ENCODE data around the gene ATAD3A. TPM values are rescaled to one million over a fixed set of nuclear protein-coding genes. Genes with fewer than 3 reads are reported as not detected.

ATAD3A gene
- total and polyA plus RNA-seq, 2 of the 4 experiments (the other 2 are of a cell fraction) = 27.2 to 34.0 TPM

GRCh38 chr1:1535201-1536018 lies 23.4 kb downstream of the ATAD3A start:
- Histone ChIP-seq H3K14ac (replicated peaks; ENCODE audit: low read depth, low read length) (no peak overlapping the region), H3K4me1 (ENCODE audit: control insufficient read depth, insufficient read depth, low read length) (peaks cover 10% of the 10 kb centered on the region), H3K36me3 (ENCODE audit: control insufficient read depth, insufficient read depth, low read length) (peaks cover 26% of the 10 kb centered on the region), H3K23ac (ENCODE audit: low read depth, low read length) (no peak overlapping the region), H3K56ac (ENCODE audit: extremely low read depth, insufficient read depth, low read length) (no peak overlapping the region), H4K8ac (ENCODE audit: low read depth in 2 of 2, low read length in 2 of 2) (no peak overlapping the region), H2BK20ac (ENCODE audit: low read depth, low read length) (no peak overlapping the region), H3K4me3 (ENCODE audit: insufficient read depth, low read depth, low read length) (no peak overlapping the region), H4K20me1 (ENCODE audit: insufficient read depth, low read length) (peaks cover 25% of the 10 kb centered on the region), H2BK120ac (ENCODE audit: low read depth, low read length) (no peak overlapping the region), H3K27me3 (ENCODE audit: control insufficient read depth, insufficient read depth, low read length) (no peaks in the 10 kb centered on the region), H4K5ac (ENCODE audit: low read depth, low read length) (no peak overlapping the region), H2AFZ (replicated peaks; ENCODE audit: low read length, poor library complexity) (no peak overlapping the region), H3K18ac (ENCODE audit: low read depth, low read length) (no peak overlapping the region), H2BK5ac (ENCODE audit: low read depth, low read length, poor library complexity, severe bottlenecking) (no peak overlapping the region), H3K79me1 (ENCODE audit: low read depth in 1 of 2, low read length in 2 of 2) (peaks cover 10 to 36% of the 10 kb centered on the region in 2 experiments), H3K27ac (ENCODE audit: insufficient read depth, low read length) (no peak overlapping the region), H3K4ac (ENCODE audit: low read depth, low read length) (no peak overlapping the region), H3K9me1 (ENCODE audit: insufficient read depth, low read length) (peaks cover 17% of the 10 kb centered on the region), H3K9me3 (ENCODE audit: control insufficient read depth, insufficient read depth, low read length) (peaks cover 3% of the 10 kb centered on the region), H4K91ac (ENCODE audit: insufficient read depth, low read depth, low read length) (no peak overlapping the region), H3K9ac (ENCODE audit: low read depth, low read length) (no peak overlapping the region), H3K4me2 (ENCODE audit: low read depth, low read length) (no peak overlapping the region), H2BK15ac (ENCODE audit: low read depth, low read length) (no peak overlapping the region), H2AK5ac (ENCODE audit: low read depth, low read length) (no peak overlapping the region), H2AK9ac (replicated peaks; ENCODE audit: low read depth, low read length, poor library complexity) (no peak overlapping the region)
- DNase-seq (no peak), ATAC-seq (ENCODE audit: low read depth) (no peak)
- CTCF ChIA-PET = no interaction called here
- intact Hi-C loops (cut with micrococcal nuclease) (no loop called here), in situ Hi-C loops (cut with MboI; ENCODE audit: low sequenced_read_pairs) (no loop called here), dilution Hi-C loops (cut with HindIII; ENCODE audit: low sequenced_read_pairs, unreplicated experiment) (no loop called here)
- BruUV-seq (replicated peaks) = no TSS peak
- TF ChIP-seq MAZ (IDR thresholded peaks at IDR 0.05; ENCODE audit: borderline replicate concordance, low read depth, low read length) (no peak), MXI1 (IDR thresholded peaks at IDR 0.05; ENCODE audit: borderline replicate concordance, low read depth, low read length) (no peak), POLR2A (IDR thresholded peaks at IDR 0.05; ENCODE audit: low read depth, low read length) (no peak), SMC3 (IDR thresholded peaks at IDR 0.05; ENCODE audit: low read depth, low read length) (no peak), RCOR1 (IDR thresholded peaks at IDR 0.05; ENCODE audit: insufficient replicate concordance, low read length) (no peak), RAD21 (IDR thresholded peaks at IDR 0.05; ENCODE audit: low read length) (no peak), CTCF (conservative IDR thresholded peaks at IDR 0.05; ENCODE audit: low read depth, low read length) (no peak)
- POLR2A ChIA-PET (ENCODE audit: unreplicated experiment) = no interaction called here
- WGBS, 2 experiments (ENCODE audit: extremely low coverage in 2 of 2, insufficient read length in 1 of 2) = 97% methylated on average over 36 of the region's 66 CpGs; no CpG with 5 or more reads in 1 of the 2 experiments

Data from IMR-90 (cell line).